Measurements from ENCODE around the gene ASB4.

The ASB4 gene

GRCh38 chr7:95534796-95535195, 49.1 kb downstream of the ASB4 start:
- Mint-ChIP-seq H3K27ac (no peak overlapping the region), H3K36me3 (ENCODE audit: low read depth) (no peaks in the 10 kb centered on the region), H3K4me1 (peaks cover 11% of the 10 kb centered on the region), H3K9me3 (no peaks in the 10 kb centered on the region), H3K4me3 (no peak overlapping the region), H3K27me3 (ENCODE audit: low read depth) (peaks cover 3% of the 10 kb centered on the region)
- no peak for TF ChIP-seq CTCF (IDR thresholded peaks at IDR 0.05; ENCODE audit: unreplicated experiment in 3 of 3)

DNA sequence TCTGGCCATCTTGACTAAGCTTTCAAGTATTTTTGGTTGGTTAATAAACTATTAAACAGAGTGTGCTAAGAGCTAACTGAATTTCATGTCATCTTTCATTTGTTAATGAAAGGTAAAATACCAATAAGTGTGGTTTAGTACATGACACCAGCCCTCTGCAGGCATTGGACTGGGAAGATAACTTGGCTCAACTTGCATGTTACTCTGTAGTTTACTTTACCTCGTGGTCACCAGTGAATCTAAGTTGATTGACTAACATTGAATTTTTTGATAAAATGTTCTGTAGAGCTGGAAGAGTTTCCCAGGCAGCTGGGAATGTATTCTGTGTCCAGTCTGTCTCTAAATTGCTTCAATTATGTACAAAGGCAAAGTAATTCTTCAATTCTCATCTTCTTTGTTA, 49.9 kb downstream of the ASB4 start:
- peaks cover 18% of the 10 kb centered on the region for H3K4me1 Mint-ChIP-seq
- no peak overlapping the region for H3K27ac Mint-ChIP-seq
- no peaks in the 10 kb centered on the region for H3K27me3 Mint-ChIP-seq (ENCODE audit: low read depth)
- no peak for TF ChIP-seq CTCF (IDR thresholded peaks at IDR 0.05; ENCODE audit: unreplicated experiment in 3 of 3)
- H3K9me3 Mint-ChIP-seq = no peaks in the 10 kb centered on the region
- no peaks in the 10 kb centered on the region for H3K36me3 Mint-ChIP-seq (ENCODE audit: low read depth)
- H3K4me3 Mint-ChIP-seq = no peak overlapping the region

GRCh38 chr7:95536656-95537311, 51.0 kb downstream of the ASB4 start:
- TF ChIP-seq CTCF (IDR thresholded peaks at IDR 0.05; ENCODE audit: unreplicated experiment in 3 of 3) = no peak
- H3K4me3 Mint-ChIP-seq = no peak overlapping the region
- H3K4me1 Mint-ChIP-seq = peaks cover 18% of the 10 kb centered on the region
- H3K9me3 Mint-ChIP-seq = no peaks in the 10 kb centered on the region
- no peaks in the 10 kb centered on the region for H3K27me3 Mint-ChIP-seq (ENCODE audit: low read depth)
- H3K36me3 Mint-ChIP-seq (ENCODE audit: low read depth) = no peaks in the 10 kb centered on the region
- H3K27ac Mint-ChIP-seq = no peak overlapping the region

GRCh38 chr7:95537468-95537867, 51.7 kb downstream of the ASB4 start:
- Mint-ChIP-seq H3K36me3 (ENCODE audit: low read depth) (no peaks in the 10 kb centered on the region), H3K27me3 (ENCODE audit: low read depth) (no peaks in the 10 kb centered on the region), H3K4me3 (no peak overlapping the region), H3K27ac (no peak overlapping the region), H3K9me3 (no peaks in the 10 kb centered on the region), H3K4me1 (peaks cover 18% of the 10 kb centered on the region)
- no peak for TF ChIP-seq CTCF (IDR thresholded peaks at IDR 0.05; ENCODE audit: unreplicated experiment in 3 of 3)

- peak overlapping the region in 1 of 3 experiments; percentile 44 for H3K27ac Mint-ChIP-seq
- H3K27me3 Mint-ChIP-seq (ENCODE audit: low read depth) = no peaks in the 10 kb centered on the region
- H3K4me3 Mint-ChIP-seq = no peak overlapping the region
- no peak for TF ChIP-seq CTCF (IDR thresholded peaks at IDR 0.05; ENCODE audit: unreplicated experiment in 3 of 3)
- peaks cover 15% of the 10 kb centered on the region for H3K4me1 Mint-ChIP-seq
- no peaks in the 10 kb centered on the region for H3K9me3 Mint-ChIP-seq
- no peaks in the 10 kb centered on the region for H3K36me3 Mint-ChIP-seq (ENCODE audit: low read depth)
Observed at GRCh38 chr7:95539426-95539825, 53.7 kb downstream of the ASB4 start.

DNA sequence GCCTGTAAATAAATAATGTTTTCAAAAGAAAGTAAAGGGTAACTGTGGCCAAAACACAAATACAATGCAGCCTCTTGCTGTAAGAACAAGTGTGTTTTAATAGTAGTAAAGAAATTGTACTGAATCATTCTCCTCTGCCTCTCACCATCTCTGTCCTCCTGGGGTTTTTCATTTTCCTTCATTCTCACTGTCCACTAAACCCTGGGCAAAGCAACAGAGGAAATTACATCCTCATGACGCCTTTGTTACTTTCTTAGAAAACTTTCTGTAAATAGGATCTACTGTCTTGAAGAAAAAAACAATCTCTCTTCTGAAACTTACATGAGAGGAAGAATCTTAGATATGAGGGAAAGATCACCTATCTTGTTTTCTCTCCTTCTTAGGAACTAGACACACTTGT, 54.6 kb downstream of the ASB4 start:
- Mint-ChIP-seq H3K36me3 (ENCODE audit: low read depth) (no peaks in the 10 kb centered on the region), H3K27ac (peak overlapping the region in 1 of 3 experiments; percentile 5), H3K9me3 (no peaks in the 10 kb centered on the region), H3K27me3 (ENCODE audit: low read depth) (no peaks in the 10 kb centered on the region), H3K4me3 (no peak overlapping the region), H3K4me1 (peaks cover 14% of the 10 kb centered on the region)
- no peak for TF ChIP-seq CTCF (IDR thresholded peaks at IDR 0.05; ENCODE audit: unreplicated experiment in 3 of 3)
